GM18951 (cell line): ENCODE measurements around the gene UBR2.

Experiments used
- POLR2A ChIP-seq: IDR thresholded peaks from 4 replicates; pipeline ENCODE4 v1.6.1; 2011; ENCODE audit warnings: mild to moderate bottlenecking; ENCODE audit not compliant: insufficient read length, insufficient read depth; ENCODE audit errors: extremely low read depth
- in situ Hi-C: fragments of 300-500 bp; cut with MboI; formaldehyde crosslinking; loops from one replicate; pipeline ENCODE4 v1.12.0; 2022; ENCODE audit warnings: low sequenced_read_pairs, mixed read lengths, inconsistent platforms; ENCODE audit not compliant: unreplicated experiment

Gene UBR2

DNA sequence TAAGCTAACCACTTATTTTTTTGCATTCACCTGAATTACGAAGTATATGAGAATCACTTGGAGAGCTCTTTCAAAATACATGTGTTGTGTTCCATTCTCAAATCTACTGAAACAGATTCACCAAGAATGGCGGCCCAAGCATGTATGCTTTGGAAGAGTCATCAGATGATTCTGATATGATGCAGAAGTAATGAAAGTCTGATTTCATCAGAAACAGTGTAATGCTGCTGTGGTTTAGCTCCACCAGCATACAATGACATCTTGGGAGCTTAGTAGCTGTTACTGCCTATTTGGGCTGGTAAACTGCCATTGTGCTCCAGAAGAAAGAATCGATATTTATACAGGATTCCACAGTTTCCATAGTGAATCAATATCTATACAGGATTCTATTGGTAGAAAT is 52.9 kb downstream of the UBR2 start:
- in situ Hi-C loops: no loop called here
- no peak for TF ChIP-seq POLR2A

DNA sequence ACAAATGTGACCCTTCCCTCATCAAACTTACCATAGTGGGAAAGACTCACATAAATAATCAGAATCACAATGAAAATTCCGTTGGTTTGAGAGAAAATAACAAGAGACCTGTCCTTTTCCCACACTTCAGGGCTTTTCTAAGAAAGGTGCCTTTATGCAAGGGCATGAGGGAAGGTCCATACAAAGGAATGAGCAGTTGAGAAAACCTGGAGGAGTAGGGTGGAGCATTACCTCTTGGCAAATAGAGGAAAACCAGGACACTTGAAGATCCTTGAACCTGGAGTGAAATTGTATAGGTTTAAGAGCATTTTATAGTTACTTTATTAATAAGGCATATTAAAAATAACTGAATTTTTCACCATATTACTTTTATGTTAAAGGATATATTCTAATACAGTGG is 54.3 kb downstream of the UBR2 start:
- in situ Hi-C loops: no loop called here
- TF ChIP-seq POLR2A: no peak

DNA sequence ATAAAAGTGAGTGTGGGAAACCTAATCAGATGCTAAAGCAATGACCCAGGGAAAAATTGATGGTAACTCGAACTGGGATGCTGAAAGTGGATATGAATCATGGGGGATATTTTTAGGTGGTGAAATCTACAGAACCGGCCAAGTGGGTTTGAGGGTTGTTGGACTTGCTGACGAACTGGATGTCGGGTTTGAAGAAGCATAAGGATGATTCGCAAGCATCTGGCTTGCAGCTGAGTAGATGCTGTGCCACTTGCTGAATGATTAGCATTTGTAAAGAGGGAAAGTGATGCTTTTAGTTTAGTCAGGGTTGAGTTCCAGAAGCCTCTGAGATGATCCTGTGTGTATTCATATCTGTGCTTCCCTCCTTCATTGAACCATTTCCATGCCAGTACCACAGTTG is 54.9 kb downstream of the UBR2 start:
- TF ChIP-seq POLR2A: no peak
- in situ Hi-C loops: no loop called here

DNA sequence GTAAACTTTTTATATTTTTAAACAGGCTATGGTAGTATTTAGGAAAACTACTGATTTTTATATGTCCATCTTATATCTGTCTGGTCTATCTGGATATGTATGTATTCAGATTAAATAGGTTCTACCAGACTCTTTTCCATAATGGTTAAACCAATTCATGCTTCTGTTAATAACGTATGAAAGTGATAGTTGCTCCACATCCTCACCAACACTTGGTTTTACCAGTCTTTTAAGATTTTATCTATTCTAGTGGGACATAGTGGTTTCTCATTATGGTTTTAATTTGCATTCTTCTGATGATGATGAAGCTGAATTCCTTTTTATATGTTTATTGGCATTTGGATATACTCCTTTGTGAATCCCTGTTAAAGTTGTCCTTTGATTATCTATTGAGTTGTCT is 56.1 kb downstream of the UBR2 start:
- TF ChIP-seq POLR2A: no peak
- in situ Hi-C loops: no loop called here

DNA sequence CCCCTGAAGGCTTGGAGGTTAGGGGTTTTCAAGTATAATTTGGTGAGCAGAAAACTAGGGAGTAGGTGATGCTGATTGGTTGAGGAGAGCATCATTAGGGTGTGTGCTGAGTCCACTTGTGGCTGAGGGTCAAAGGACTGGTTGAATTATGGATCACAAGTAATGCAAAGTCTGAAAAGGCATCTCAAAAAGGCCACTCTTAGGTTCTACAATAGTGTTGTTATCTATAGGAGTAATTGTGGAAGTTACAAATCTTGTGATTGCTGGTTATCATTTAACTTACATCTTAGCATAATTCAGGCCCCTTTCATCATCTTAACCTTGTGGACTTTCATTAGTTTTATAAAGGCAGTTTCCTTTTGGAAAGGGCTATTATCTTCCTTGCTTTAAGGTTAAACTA is 60.8 kb downstream of the UBR2 start:
- TF ChIP-seq POLR2A: no peak
- in situ Hi-C loops: no loop called here

DNA sequence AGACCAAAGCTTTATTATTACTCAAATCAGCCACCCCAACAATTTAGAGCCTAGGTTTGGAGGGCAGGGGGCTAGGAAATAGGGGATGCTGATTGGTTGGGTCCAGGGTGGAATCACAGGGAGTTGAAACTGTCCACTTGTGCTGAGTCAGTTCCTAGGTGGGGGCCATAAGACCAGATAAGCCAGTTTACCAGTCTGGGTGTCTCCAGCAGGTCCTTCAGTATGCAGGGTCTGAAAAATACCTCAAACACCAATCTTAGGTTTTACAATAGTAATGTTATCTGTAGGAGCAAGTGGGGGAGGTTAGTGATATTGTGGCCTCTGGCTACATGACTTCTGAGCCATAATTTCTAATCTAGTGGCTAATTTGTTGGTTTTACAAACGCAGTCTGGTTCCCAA is 63.2 kb downstream of the UBR2 start:
- in situ Hi-C loops: no loop called here
- TF ChIP-seq POLR2A: no peak

DNA sequence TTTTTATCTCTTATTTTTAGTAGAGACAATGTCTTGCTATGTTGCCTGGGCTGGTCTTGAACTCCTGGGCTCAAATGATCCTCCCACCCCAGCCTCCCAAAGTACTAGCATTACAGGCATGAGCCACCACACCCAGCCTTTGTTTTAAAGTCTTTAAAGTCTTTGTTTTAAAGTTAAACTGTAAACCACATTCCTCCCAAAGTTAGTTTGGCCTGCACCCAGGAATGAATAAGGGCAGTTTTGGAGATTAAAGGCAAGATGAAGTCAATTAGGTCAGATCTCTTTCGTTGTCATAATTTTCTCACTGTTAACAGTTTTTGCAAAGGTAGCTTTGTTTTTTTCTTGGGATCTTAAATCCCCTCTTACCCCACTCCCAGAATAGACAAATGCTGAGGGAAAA is 63.8 kb downstream of the UBR2 start:
- no peak for TF ChIP-seq POLR2A
- in situ Hi-C loops: no loop called here

DNA sequence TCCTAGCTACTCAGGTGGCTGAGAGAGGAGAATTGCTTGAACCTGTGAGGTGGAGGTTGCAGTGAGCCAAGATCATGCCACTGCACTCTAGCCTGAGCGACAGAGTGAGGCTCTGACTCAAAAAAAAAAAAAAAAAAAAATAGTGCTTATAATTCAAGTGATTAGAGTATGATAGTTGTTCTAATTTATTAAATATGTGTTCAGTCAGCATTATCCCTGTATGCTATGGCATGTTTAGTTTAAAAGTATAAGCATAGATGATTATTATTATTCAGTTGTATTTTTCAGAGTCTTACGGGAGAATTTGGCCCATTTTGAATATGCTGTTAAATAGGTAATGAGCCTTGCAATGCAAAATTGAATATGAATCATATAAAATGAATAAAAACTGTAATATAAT is 64.8 kb downstream of the UBR2 start:
- no peak for TF ChIP-seq POLR2A
- in situ Hi-C loops: no loop called here

DNA sequence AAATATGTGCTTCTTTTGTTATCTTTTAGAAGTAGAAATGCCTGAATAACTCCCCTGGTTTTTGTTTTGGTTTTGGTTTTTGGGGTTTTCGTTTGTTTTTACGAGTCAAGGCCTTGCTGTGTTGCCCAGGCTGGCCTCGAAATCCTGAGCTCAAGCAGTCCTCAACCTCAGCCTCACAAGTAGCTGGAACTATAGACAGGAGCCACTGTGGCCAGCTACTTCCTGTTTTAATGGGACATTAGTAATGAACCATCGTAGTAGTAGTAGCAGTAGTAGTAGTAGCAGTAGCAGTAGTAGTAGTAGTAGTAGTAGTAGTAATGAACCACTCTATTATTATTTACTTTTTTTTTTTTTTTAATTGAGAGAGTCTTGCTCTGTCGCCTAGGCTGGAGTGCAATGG is 66.0 kb downstream of the UBR2 start:
- in situ Hi-C loops: no loop called here
- no peak for TF ChIP-seq POLR2A

DNA sequence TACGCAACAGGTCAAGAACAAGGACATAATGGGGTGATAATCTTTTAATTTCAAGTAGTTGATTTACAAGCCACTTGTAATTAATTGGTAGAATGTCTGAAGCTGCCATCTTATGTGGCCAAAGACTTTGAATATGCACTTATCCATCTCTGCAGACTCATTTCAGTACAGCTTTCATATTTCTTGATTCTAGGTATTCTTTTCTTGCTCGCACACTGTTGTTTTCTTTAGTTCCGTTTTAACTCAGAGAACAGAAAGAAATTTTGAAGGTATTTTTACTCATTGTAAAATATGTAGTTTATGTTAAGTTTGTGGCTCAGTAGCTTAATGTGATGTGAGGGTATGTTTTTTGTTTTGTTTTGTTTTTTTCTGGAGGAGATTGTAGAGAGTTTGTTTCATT is 73.9 kb downstream of the UBR2 start:
- in situ Hi-C loops: no loop called here
- no peak for TF ChIP-seq POLR2A

DNA sequence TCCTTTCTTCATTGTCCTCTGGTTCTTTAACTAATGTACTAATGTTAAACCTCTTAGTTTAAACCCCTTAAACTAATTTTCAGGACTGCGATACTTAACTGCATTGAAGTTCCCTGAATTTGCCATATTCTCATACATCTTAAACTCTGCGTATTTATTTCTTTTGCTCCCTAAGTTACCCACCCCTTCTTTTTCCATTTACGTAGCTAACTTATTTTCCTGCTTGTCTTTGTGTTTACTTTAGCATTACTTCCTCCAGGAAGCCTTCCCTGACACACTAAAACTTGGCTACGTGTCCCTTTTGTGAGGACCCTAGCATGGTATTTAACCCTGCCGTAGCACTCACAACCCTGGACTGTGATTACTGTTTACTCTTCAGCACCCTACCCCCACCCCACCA is 79.0 kb downstream of the UBR2 start:
- no peak for TF ChIP-seq POLR2A
- in situ Hi-C loops: no loop called here

DNA sequence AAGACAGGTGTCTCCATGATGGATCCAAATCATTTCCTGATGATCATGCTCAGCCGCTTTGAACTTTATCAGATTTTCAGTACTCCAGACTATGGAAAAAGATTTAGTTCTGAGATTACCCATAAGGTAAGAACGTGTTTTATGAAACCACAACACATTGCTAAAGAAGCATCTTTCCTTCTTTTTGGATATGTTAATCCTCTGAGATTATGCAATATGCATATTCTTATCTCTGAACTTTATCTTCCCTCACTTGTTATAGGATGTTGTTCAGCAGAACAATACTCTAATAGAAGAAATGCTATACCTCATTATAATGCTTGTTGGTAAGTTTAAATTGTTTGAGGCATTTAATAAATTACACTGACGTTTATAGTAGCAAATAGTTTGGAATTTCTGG is 80.4 kb downstream of the UBR2 start:
- in situ Hi-C loops: no loop called here
- TF ChIP-seq POLR2A: no peak

DNA sequence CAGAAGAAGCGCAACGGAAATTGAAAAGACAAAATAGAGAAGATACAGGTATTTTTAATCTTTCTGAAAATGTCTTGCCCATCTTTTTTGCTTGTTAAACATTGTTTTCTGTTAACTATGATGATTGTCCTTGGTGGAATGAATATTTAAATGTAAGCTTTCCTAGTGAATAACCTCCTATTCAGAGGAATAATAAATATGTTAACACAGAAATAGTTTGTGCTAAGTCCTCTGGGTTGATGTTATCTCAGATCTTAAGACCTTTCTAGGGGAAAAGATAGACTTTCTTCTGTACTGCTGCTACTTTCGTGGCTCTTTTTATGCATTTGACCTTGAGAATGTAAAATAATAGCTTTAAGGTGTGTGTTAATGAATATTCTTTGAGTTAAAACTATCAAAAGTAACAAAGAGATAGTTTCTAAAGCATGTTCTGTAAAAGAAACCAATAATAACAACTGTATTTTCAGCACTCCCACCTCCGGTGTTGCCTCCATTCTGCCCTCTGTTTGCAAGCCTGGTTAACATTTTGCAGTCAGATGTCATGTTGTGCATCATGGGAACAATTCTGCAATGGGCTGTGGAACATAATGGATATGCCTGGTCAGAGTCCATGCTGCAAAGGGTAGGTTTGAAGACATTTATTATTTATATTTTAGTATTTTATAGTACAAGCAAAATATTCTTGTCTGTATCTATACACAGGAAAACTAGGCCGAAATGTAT is 88.4 kb downstream of the UBR2 start:
- no peak for TF ChIP-seq POLR2A
- in situ Hi-C loops: no loop called here

DNA sequence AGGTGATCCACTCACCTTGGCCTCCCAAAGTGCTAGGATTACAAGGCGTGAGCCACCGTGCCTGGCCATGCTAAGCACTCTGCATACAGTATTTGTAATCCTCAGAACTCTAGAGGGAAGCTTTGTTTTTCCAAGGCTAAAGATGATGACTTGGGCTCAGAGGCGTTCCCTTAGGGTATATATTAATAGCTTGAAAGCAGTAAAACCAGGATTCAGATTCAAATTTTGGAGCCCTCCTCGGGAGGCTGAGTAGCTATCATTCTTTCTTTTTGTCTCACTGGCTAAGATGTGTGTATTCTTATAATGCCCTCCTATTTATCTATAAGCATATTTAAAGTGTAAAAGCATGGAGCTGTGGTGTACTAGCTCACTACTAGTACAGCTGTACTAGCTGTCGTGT is 90.0 kb downstream of the UBR2 start:
- in situ Hi-C loops: no loop called here
- no peak for TF ChIP-seq POLR2A

DNA sequence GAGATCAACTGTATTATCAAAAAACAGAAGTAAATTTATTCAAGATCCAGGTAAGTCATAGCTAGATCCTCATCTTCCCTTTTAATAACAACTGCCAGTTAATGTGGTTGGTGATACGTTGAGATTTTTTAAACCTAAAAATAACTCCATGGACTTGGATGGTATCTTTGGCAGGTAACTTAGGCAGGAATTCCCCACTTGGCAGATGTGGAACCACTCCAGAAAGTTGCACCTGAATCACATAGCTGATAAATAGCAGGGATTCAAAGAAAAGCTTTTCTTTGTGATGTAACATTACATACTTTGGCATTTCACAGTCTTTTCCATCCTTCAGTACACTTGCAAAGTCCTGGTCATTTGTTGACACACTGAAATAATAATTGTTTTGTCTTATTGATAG is 96.0 kb downstream of the UBR2 start:
- in situ Hi-C loops: loop anchor here (10.0 kb wide), 1 partner anchor 215 kb away; the partner anchor contains the start of gene RPL7L1
- no peak for TF ChIP-seq POLR2A

DNA sequence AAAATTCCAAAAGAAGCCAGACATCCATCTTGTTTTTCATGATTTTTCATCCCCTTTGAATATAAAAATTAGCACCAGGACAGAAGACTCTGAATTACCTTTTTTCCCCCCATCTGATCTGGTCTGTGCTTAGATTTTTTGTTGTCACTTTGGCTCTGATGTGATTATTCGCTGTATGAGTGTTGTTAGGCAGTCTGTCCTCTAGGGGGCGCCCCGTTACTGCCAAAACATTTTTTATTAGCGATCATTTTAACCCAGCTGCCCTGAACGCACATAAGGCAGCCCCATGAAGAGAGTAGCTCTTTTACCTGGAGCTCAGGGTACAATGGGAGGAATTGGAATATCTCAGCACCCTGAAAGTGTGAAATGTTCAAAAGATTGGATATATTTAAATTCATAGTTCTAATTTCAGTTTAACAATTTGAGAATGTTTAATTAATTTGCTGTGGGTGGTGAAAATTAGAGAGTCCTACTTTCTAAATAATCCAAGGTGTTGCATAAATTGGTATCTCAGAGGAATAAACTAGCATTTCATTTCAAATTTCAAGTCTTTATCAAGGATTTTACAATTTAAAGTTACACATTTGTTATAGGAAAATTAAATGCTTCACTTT is 97.8 kb downstream of the UBR2 start:
- no peak for TF ChIP-seq POLR2A
- in situ Hi-C loops: loop anchor here (10.0 kb wide), 1 partner anchor 213 kb away; the partner anchor contains the start of gene RPL7L1
